GM19023 (cell line): ENCODE measurements around the gene EIF3D.

Experiments used
- ATAC-seq: cut with Tn5 transposase; IDR thresholded peaks from one replicate; pipeline ENCODE4 v1.9.1; 2021; ENCODE audit warnings: mild to moderate bottlenecking, moderate library complexity; ENCODE audit not compliant: unreplicated experiment

Gene EIF3D

GRCh38 chr22:36467946-36468345 lies 61.0 kb downstream of the EIF3D start:
- ATAC-seq, result no peak

GRCh38 chr22:36467042-36467810 lies 61.7 kb downstream of the EIF3D start:
- ATAC-seq, result no peak

- no peak for ATAC-seq
Measured at GRCh38 chr22:36466258-36466657, 62.7 kb downstream of the EIF3D start.

- ATAC-seq, result no peak
Measured at GRCh38 chr22:36465232-36466021, 63.5 kb downstream of the EIF3D start.

GRCh38 chr22:36464715-36465231 lies 64.2 kb downstream of the EIF3D start:
- ATAC-seq, result no peak

- ATAC-seq, result no peak
Measured at GRCh38 chr22:36463783-36464184, 65.2 kb downstream of the EIF3D start.

GRCh38 chr22:36461665-36462649 lies 67.0 kb downstream of the EIF3D start:
- ATAC-seq, result no peak
